HUES6 (cell line): Measurements from ENCODE around the gene ERICH3.

Experiments used
- H3K27ac ChIP-seq: 2 replicates; pipeline ENCODE4 v1.7.0; 2013; ENCODE audit warnings: low read depth, mild to moderate bottlenecking, low read length, inconsistent platforms
- H3K27me3 ChIP-seq: 2 replicates; pipeline ENCODE4 v1.6.1; 2013; ENCODE audit warnings: low read length; ENCODE audit not compliant: control insufficient read depth, insufficient read depth
- H3K36me3 ChIP-seq: 2 replicates; pipeline ENCODE4 v1.6.1; 2013; ENCODE audit warnings: low read length; ENCODE audit not compliant: control insufficient read depth, insufficient read depth
- H3K4me1 ChIP-seq: 2 replicates; pipeline ENCODE4 v1.6.1; 2013; ENCODE audit warnings: low read length; ENCODE audit not compliant: control insufficient read depth, insufficient read depth
- H3K4me3 ChIP-seq: 2 replicates; pipeline ENCODE4 v1.5.1; 2013; ENCODE audit warnings: low read depth, low read length
- H3K9ac ChIP-seq: one replicate; pipeline ENCODE4 v1.6.1; 2013; ENCODE audit warnings: mild to moderate bottlenecking, low read length
- H3K9me3 ChIP-seq: 2 replicates; pipeline ENCODE4 v1.6.1; 2013; ENCODE audit warnings: low read depth, low read length; ENCODE audit not compliant: control insufficient read depth, insufficient read depth

The ERICH3 gene

GRCh38 chr1:74587888-74588287 is 85.7 kb downstream of the ERICH3 start:
- Histone ChIP-seq H3K4me1 (no peaks in the 10 kb centered on the region), H3K4me3 (no peak overlapping the region), H3K9me3 (no peaks in the 10 kb centered on the region; the same call in 1 of the 2 replicates), H3K27me3 (no peaks in the 10 kb centered on the region), H3K27ac (no peak overlapping the region), H3K9ac (no peak overlapping the region), H3K36me3 (no peaks in the 10 kb centered on the region)

- Histone ChIP-seq H3K9me3 (no peaks in the 10 kb centered on the region; the same call in 1 of the 2 replicates), H3K4me1 (peaks cover 3% of the 10 kb centered on the region; the same call in 1 of the 2 replicates), H3K4me3 (no peak overlapping the region), H3K27me3 (no peaks in the 10 kb centered on the region), H3K9ac (no peak overlapping the region), H3K27ac (no peak overlapping the region), H3K36me3 (no peaks in the 10 kb centered on the region)
These were observed 87.2 kb downstream of the ERICH3 start for GRCh38 chr1:74586253-74586897.

- Histone ChIP-seq H3K4me3 (no peak overlapping the region), H3K27ac (no peak overlapping the region), H3K9me3 (no peaks in the 10 kb centered on the region; the same call in 1 of the 2 replicates), H3K27me3 (no peaks in the 10 kb centered on the region), H3K36me3 (no peaks in the 10 kb centered on the region), H3K4me1 (peaks cover 3% of the 10 kb centered on the region; the same call in 1 of the 2 replicates), H3K9ac (no peak overlapping the region)
These were observed 89.4 kb downstream of the ERICH3 start for GRCh38 chr1:74584185-74584584.

- H3K9ac ChIP-seq, result no peak overlapping the region
- H3K4me1 ChIP-seq, result peaks cover 3% of the 10 kb centered on the region; the same call in 1 of the 2 replicates
- H3K27me3 ChIP-seq, result no peaks in the 10 kb centered on the region
- no peak overlapping the region for H3K4me3 ChIP-seq
- no peak overlapping the region for H3K27ac ChIP-seq
- H3K9me3 ChIP-seq, result no peaks in the 10 kb centered on the region; the same call in 1 of the 2 replicates
- no peaks in the 10 kb centered on the region for H3K36me3 ChIP-seq
These were observed 90.2 kb downstream of the ERICH3 start for GRCh38 chr1:74583397-74583796.

GRCh38 chr1:74579425-74579824 is 94.2 kb downstream of the ERICH3 start:
- no peaks in the 10 kb centered on the region for H3K9me3 ChIP-seq
- no peak overlapping the region for H3K9ac ChIP-seq
- no peaks in the 10 kb centered on the region for H3K36me3 ChIP-seq
- H3K27me3 ChIP-seq, result no peaks in the 10 kb centered on the region
- H3K4me3 ChIP-seq, result no peak overlapping the region
- H3K4me1 ChIP-seq, result peaks cover 3% of the 10 kb centered on the region; the same call in 1 of the 2 replicates
- no peak overlapping the region for H3K27ac ChIP-seq

GRCh38 chr1:74578101-74578500 is 95.5 kb downstream of the ERICH3 start:
- no peaks in the 10 kb centered on the region for H3K9me3 ChIP-seq
- H3K4me1 ChIP-seq, result peaks cover 3% of the 10 kb centered on the region; the same call in 1 of the 2 replicates

GRCh38 chr1:74571891-74572290 is 101.7 kb downstream of the ERICH3 start:
- Histone ChIP-seq H3K36me3 (no peaks in the 10 kb centered on the region), H3K27me3 (no peaks in the 10 kb centered on the region), H3K4me1 (peaks cover 7% of the 10 kb centered on the region; the same call in 1 of the 2 replicates), H3K9ac (no peak overlapping the region), H3K27ac (no peak overlapping the region), H3K4me3 (no peak overlapping the region), H3K9me3 (no peaks in the 10 kb centered on the region)

More at GRCh38 chr1:74578101-74578500, 95.5 kb downstream of the ERICH3 start:
- no peaks in the 10 kb centered on the region for H3K36me3 ChIP-seq
- H3K27me3 ChIP-seq, result no peaks in the 10 kb centered on the region
- H3K4me3 ChIP-seq, result no peak overlapping the region
- no peak overlapping the region for H3K27ac ChIP-seq
- H3K9ac ChIP-seq, result no peak overlapping the region

GRCh38 chr1:74571493-74571800 is 102.1 kb downstream of the ERICH3 start:
- H3K9me3 ChIP-seq, result no peaks in the 10 kb centered on the region
- H3K27ac ChIP-seq, result no peak overlapping the region
- H3K4me3 ChIP-seq, result no peak overlapping the region
- no peaks in the 10 kb centered on the region for H3K36me3 ChIP-seq
- H3K9ac ChIP-seq, result no peak overlapping the region
- H3K27me3 ChIP-seq, result no peaks in the 10 kb centered on the region
- H3K4me1 ChIP-seq, result peaks cover 7% of the 10 kb centered on the region; the same call in 1 of the 2 replicates

GRCh38 chr1:74570797-74571492 is 102.6 kb downstream of the ERICH3 start:
- Histone ChIP-seq H3K27me3 (no peaks in the 10 kb centered on the region), H3K9ac (no peak overlapping the region), H3K4me1 (peaks cover 7% of the 10 kb centered on the region; the same call in 1 of the 2 replicates), H3K27ac (no peak overlapping the region), H3K36me3 (no peaks in the 10 kb centered on the region), H3K4me3 (no peak overlapping the region), H3K9me3 (no peaks in the 10 kb centered on the region)

GRCh38 chr1:74549932-74550331 is 123.7 kb downstream of the ERICH3 start:
- no peaks in the 10 kb centered on the region for H3K27me3 ChIP-seq
- H3K27ac ChIP-seq, result no peak overlapping the region
- no peaks in the 10 kb centered on the region for H3K4me1 ChIP-seq
- H3K9ac ChIP-seq, result no peak overlapping the region
- H3K9me3 ChIP-seq, result no peaks in the 10 kb centered on the region
- no peak overlapping the region for H3K4me3 ChIP-seq
- H3K36me3 ChIP-seq, result no peaks in the 10 kb centered on the region

- H3K27ac ChIP-seq, result no peak overlapping the region
- no peaks in the 10 kb centered on the region for H3K4me1 ChIP-seq
- H3K9ac ChIP-seq, result no peak overlapping the region
- H3K9me3 ChIP-seq, result no peaks in the 10 kb centered on the region
- H3K4me3 ChIP-seq, result no peak overlapping the region
- H3K27me3 ChIP-seq, result no peaks in the 10 kb centered on the region
- H3K36me3 ChIP-seq, result no peaks in the 10 kb centered on the region
These were observed 124.4 kb downstream of the ERICH3 start for GRCh38 chr1:74548961-74549750.
